ENCODE data around the gene SPTBN5.

DNA sequence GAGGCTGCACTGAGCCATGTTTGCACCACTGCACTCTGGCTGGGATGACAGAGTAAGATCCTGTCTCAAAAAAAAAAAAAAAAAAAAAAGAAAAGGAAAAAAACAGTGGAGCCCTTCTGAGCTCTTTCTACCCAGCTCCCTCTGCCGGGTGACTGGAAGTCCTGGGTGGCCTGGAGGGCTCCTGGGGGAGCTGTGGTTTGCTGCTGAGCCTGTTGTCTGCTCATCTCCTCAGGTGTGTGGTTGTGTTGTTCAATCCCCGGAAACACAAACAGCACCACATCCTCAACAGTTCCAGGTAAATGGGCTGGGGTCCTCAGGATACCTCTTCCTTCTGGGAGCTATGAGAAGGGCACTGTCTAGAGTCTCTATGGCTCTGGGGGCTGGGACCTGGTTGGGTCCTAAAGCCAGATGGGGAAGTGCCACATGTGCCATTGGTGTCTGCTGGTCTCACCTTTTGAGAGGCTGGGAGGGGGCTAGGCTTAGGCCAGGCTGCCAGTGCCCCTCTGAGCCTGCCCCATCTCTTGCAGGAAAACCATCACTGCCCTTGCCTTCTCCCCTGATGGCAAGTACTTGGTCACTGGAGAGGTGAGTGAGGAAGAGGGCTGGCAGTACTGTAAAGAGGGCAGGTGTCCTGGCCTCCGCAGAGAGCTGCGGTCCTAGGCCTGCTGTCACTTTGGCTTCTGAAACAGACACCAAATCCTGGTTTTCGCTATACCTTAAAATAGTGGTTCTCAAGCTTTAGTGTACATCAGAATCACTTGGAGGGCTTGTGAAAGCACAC lies 83.0 kb downstream of the SPTBN5 start:
- no peak for TF ChIP-seq POLR2A (IDR thresholded peaks at IDR 0.05)
- TF ChIP-seq, protein P1, sequence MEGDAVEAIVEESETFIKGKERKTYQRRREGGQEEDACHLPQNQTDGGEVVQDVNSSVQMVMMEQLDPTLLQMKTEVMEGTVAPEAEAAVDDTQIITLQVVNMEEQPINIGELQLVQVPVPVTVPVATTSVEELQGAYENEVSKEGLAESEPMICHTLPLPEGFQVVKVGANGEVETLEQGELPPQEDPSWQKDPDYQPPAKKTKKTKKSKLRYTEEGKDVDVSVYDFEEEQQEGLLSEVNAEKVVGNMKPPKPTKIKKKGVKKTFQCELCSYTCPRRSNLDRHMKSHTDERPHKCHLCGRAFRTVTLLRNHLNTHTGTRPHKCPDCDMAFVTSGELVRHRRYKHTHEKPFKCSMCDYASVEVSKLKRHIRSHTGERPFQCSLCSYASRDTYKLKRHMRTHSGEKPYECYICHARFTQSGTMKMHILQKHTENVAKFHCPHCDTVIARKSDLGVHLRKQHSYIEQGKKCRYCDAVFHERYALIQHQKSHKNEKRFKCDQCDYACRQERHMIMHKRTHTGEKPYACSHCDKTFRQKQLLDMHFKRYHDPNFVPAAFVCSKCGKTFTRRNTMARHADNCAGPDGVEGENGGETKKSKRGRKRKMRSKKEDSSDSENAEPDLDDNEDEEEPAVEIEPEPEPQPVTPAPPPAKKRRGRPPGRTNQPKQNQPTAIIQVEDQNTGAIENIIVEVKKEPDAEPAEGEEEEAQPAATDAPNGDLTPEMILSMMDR (IDR thresholded peaks at IDR 0.05), result no peak
